Gastrocnemius medialis (tissue), 4 donors: ENCODE measurements around the gene PLXNA2. TPM values are rescaled to one million over a fixed set of nuclear protein-coding genes. Genes with fewer than 3 reads are reported as not detected.

Source experiments
- ATAC-seq, 2 donors: fragments of 150-250 bp; one replicate each; pipeline ENCODE4 v1.9.1; 2016
- DNase-seq, 2 donors: peaks; one replicate each; pipeline ENCODE4 v3.0.0-alpha.2; 2019
- H3K27ac ChIP-seq, 4 donors: fragments of 200-600 bp; sonication (generic); 1 replicate in 1 of 4; 2 replicates in 3 of 4; pipeline ENCODE4 v1.5.1; 2016 to 2018; ENCODE audit warnings: mild to moderate bottlenecking in 2 of 4, moderate library complexity in 1 of 4
- H3K27me3 ChIP-seq, 3 donors: fragments of 200-600 bp; sonication (generic) in 2 of 3; 1 replicate in 1 of 3; 2 replicates in 2 of 3; pipeline versions ENCODE4 v1.5.1 to v1.6.0; 2016 to 2019; ENCODE audit warnings: mild to moderate bottlenecking in 1 of 3, moderate library complexity in 1 of 3
- H3K36me3 ChIP-seq, 2 donors: fragments of 200-600 bp; sonication (generic) in 1 of 2; one replicate each; pipeline ENCODE4 v1.5.1; 2017 to 2018
- H3K4me1 ChIP-seq, 2 donors: fragments of 200-600 bp; sonication (generic) in 1 of 2; one replicate each; pipeline ENCODE4 v1.5.1; 2016 to 2017; ENCODE audit warnings: mild to moderate bottlenecking in 2 of 2
- H3K4me3 ChIP-seq, 4 donors: fragments of 200-600 bp; sonication (generic) in 3 of 4; 1 replicate in 1 of 4; 2 replicates in 3 of 4; pipeline ENCODE4 v1.5.1; 2016 to 2019; ENCODE audit warnings: mild to moderate bottlenecking in 2 of 4
- H3K9me3 ChIP-seq, 3 donors: fragments of 200-600 bp; sonication (generic) in 2 of 3; 1 replicate in 1 of 3; 2 replicates in 2 of 3; pipeline ENCODE4 v1.5.1; 2016 to 2019
- POLR2A ChIP-seq, 2 donors: fragments of 450-650 bp; IDR thresholded peaks; one replicate each; pipeline ENCODE4 v1.6.1; 2017; ENCODE audit warnings: antibody characterized with exemption in 2 of 2, mild to moderate bottlenecking in 2 of 2, moderate library complexity in 2 of 2
- in situ Hi-C, 4 donors: fragments of 200-750 bp; cut with MboI; loops; one replicate each; pipeline versions ENCODE4 v1.15.0 to v1.8.0; 2017; ENCODE audit warnings: low sequenced_read_pairs in 4 of 4
- intact Hi-C: fragments of 100-400 bp; cut with DNase I; formaldehyde crosslinking; loops from one replicate; pipeline ENCODE4 v1.15.1; 2023; ENCODE audit warnings: low total_unique reads
- total RNA-seq, 4 donors: library from RNA; depleted of rRNA; stranded (reverse); fragments of >200 nt; gene quantifications; one replicate each; pipeline versions ENCODE4 v1.1.0 to v1.2.3, GENCODE V29; 2016
- TF ChIP-seq, protein P1 (sequence below), 5 experiments: fragments of 450-650 bp in 3 of 5; fragments of 200-600 bp in 2 of 5; sonication (generic) in 2 of 5; IDR thresholded peaks in 4 of 5; conservative IDR thresholded peaks in 1 of 5; 1 replicate in 4 of 5; 2 replicates in 1 of 5; pipeline ENCODE4 v1.5.1; 2016 to 2019; ENCODE audit warnings: antibody characterized with exemption in 5 of 5, mild to moderate bottlenecking in 3 of 5, moderate library complexity in 3 of 5

The PLXNA2 gene
- total RNA-seq, 4 donors from 2014 or later = 12.4 to 20.0 (median 16.2) TPM

DNA sequence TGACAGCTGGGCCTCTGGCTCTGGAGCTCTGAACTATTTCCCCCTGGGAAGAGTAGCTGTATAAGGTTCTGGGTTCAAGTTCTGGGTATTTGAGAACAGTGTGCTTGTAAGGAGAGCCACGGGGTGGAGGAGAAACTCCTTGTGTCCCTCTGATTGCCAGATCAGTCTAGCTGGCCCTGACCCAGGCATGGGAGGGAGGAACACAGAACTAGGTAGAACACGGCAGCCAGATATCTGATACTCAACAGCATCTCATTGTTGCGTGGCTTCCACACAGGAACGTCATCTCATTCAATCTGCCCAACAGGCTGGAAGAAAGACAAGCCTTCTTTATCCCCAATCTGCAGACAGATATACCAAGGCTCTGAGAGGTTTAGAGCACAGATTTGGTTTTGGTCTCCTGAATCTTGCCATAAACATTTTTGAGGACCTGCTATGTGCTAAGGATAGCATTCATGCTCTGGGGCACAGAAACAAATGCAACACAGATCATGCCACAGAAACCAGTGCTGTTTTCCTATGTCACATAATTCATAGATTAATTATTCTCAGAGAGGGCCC, 83.8 kb downstream of the PLXNA2 start:
- H3K36me3 ChIP-seq = no peaks in the 10 kb centered on the region
- DNase-seq = peak; percentile 81 to 93
- peak; percentile 67 to 70 for ATAC-seq
- in situ Hi-C loops (no loop called here), intact Hi-C loops (loop anchor here (1.0 to 5.0 kb wide), 6 partner anchors 25 to 333 kb away; no protein-coding TSS in a partner anchor)
- peak overlapping the region; percentile 83 to 90 (median 88) for H3K27ac ChIP-seq
- no peaks in the 10 kb centered on the region for H3K27me3 ChIP-seq
- TF ChIP-seq POLR2A (IDR thresholded peaks at IDR 0.05) = no peak
- TF ChIP-seq, protein P1, sequence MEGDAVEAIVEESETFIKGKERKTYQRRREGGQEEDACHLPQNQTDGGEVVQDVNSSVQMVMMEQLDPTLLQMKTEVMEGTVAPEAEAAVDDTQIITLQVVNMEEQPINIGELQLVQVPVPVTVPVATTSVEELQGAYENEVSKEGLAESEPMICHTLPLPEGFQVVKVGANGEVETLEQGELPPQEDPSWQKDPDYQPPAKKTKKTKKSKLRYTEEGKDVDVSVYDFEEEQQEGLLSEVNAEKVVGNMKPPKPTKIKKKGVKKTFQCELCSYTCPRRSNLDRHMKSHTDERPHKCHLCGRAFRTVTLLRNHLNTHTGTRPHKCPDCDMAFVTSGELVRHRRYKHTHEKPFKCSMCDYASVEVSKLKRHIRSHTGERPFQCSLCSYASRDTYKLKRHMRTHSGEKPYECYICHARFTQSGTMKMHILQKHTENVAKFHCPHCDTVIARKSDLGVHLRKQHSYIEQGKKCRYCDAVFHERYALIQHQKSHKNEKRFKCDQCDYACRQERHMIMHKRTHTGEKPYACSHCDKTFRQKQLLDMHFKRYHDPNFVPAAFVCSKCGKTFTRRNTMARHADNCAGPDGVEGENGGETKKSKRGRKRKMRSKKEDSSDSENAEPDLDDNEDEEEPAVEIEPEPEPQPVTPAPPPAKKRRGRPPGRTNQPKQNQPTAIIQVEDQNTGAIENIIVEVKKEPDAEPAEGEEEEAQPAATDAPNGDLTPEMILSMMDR (IDR thresholded peaks at IDR 0.05 in 4 of 5, conservative IDR thresholded peaks at IDR 0.05 in 1 of 5) = no peak
- H3K4me1 ChIP-seq = peaks cover 87 to 90% of the 10 kb centered on the region in 2 donors
- no peak overlapping the region for H3K4me3 ChIP-seq
- H3K9me3 ChIP-seq = no peaks in the 10 kb centered on the region

DNA sequence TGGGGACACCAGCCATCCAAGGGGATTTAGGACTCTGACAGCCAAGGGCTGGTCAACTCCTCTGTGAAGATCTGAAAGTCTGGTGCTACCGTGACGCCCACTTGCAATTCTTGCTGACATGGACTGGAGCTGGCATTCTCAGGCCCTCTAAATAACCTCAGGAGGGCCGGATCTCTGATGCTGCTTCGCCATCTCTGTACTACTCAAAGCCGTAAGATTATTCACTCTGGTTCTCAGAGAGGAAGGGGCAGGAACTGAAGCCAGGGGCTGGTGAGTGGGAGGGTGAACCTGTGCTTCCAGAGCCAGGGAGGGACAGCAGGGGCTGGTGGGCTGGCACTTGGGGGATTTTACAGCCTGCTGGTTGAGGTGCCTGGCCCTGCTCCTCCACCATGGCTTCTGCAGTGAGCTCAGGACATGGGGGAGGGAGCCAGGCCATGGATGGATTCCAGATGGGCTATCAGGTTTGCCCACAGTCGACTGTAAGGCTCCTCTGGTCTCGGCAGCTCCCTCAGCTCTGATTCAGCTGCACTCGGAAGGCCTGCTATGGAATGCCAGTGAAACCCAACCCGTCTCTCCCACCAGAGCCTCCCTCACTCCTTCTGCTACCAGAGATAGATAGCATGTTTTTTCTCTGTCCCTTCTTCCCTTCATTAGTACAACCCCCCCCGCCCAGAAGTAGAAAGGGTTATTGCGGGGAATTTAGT, 84.5 kb downstream of the PLXNA2 start:
- peak; percentile 88 to 95 for DNase-seq
- H3K36me3 ChIP-seq = no peaks in the 10 kb centered on the region
- in situ Hi-C loops = no loop called here
- intact Hi-C loops = loop anchor here (1.0 to 5.0 kb wide), 6 partner anchors 24 to 332 kb away; no protein-coding TSS in a partner anchor
- ATAC-seq = peak; percentile 68 to 77
- H3K4me1 ChIP-seq = peaks cover 87 to 90% of the 10 kb centered on the region in 2 donors
- H3K27ac ChIP-seq = peak overlapping the region; percentile 83 to 90 (median 88)
- H3K27me3 ChIP-seq = no peaks in the 10 kb centered on the region
- TF ChIP-seq POLR2A (IDR thresholded peaks at IDR 0.05) = no peak
- H3K4me3 ChIP-seq = peak overlapping the region in 1 of 4 donors; percentile 7
- no peaks in the 10 kb centered on the region for H3K9me3 ChIP-seq

DNA sequence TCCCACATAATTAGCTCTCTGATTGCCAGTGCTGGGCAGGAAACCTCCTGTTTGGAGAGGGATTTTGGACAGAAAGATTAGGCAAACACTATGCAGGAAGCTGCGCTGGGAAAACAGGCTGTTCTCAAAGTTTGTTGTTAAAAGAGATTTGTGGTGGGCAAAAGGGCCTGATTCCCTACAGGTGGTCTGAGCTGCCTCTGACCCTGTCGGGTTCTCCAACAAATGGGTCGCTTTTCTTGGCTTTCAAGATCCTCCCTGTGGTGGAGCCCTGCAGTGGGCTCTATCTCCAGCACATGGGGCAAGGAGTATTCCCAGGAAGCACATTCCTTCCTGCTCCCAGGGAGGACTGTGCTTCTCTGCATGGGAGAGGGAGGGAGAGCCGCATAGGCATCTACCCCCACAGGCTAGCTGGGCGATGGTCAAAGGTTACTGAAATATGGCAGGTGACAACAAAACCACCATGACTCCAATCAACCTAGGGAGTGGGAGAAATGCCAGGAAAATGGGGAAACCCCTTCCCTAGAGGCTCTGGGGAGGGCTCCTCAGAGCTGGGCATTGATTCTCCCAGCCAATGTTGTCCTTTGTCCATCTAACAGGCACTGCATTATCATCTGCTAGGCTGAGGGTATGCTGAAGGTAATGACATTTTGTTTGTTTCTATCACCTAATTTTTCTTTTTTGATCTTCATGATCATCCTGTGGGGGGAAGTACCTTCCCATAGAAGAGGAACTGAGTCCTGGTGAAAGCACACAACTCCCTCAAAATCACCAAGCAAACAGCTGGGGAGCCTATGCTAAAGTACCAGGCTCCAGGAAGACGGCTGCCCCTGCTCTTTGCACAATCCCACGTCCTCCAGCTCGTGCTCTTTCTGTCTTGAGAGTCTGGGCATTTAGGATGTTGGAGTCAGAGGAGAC, 85.3 kb downstream of the PLXNA2 start:
- no peaks in the 10 kb centered on the region for H3K27me3 ChIP-seq
- peaks cover 94 to 96% of the 10 kb centered on the region in 2 donors for H3K4me1 ChIP-seq
- no peaks in the 10 kb centered on the region for H3K36me3 ChIP-seq
- ATAC-seq = peak in 1 of 2 donors; percentile 1
- H3K9me3 ChIP-seq = no peaks in the 10 kb centered on the region
- H3K4me3 ChIP-seq = no peak overlapping the region
- intact Hi-C loops = no loop called here
- no peak for DNase-seq
- peak overlapping the region; percentile 83 to 90 (median 88) for H3K27ac ChIP-seq
- TF ChIP-seq, protein P1 (IDR thresholded peaks at IDR 0.05 in 4 of 5, conservative IDR thresholded peaks at IDR 0.05 in 1 of 5) = no peak
- TF ChIP-seq POLR2A (IDR thresholded peaks at IDR 0.05) = no peak
- in situ Hi-C loops = no loop called here

GRCh38 chr1:208157769-208158168, 86.4 kb downstream of the PLXNA2 start:
- peak overlapping the region in 3 of 4 donors; percentile 83 to 89 (median 86) for H3K27ac ChIP-seq

More at GRCh38 chr1:208157769-208158168, 86.4 kb downstream of the PLXNA2 start:
- in situ Hi-C loops = no loop called here
- DNase-seq (peak in 1 of 2 donors; percentile 65), ATAC-seq (peak in 1 of 2 donors; percentile 9)
- TF ChIP-seq POLR2A (IDR thresholded peaks at IDR 0.05) = no peak
- TF ChIP-seq, protein P1 (IDR thresholded peaks at IDR 0.05 in 4 of 5, conservative IDR thresholded peaks at IDR 0.05 in 1 of 5) = no peak
- Histone ChIP-seq H3K4me3 (no peak overlapping the region), H3K4me1 (peaks cover 97% of the 10 kb centered on the region in 2 donors), H3K9me3 (no peaks in the 10 kb centered on the region), H3K27me3 (no peaks in the 10 kb centered on the region), H3K36me3 (no peaks in the 10 kb centered on the region)
- intact Hi-C loops = no loop called here
